Astrocyte (in vitro differentiated cells and primary cell): ENCODE data around the gene EPN3.

Experiments used
- EZH2 ChIP-seq: IDR thresholded peaks from 2 replicates; pipeline ENCODE4 v1.6.1; 2012; ENCODE audit warnings: mild to moderate bottlenecking, low read length, inconsistent platforms; ENCODE audit not compliant: insufficient read depth
- TF ChIP-seq, protein P1 (sequence below): IDR thresholded peaks from 2 replicates; pipeline ENCODE4 v1.5.1; 2011; ENCODE audit warnings: low read depth, mild to moderate bottlenecking, inconsistent platforms, low read length, moderate library complexity; ENCODE audit not compliant: insufficient read depth

GRCh38 chr17:50585346-50585745 lies 52.8 kb downstream of the EPN3 start:
- TF ChIP-seq, protein P1, sequence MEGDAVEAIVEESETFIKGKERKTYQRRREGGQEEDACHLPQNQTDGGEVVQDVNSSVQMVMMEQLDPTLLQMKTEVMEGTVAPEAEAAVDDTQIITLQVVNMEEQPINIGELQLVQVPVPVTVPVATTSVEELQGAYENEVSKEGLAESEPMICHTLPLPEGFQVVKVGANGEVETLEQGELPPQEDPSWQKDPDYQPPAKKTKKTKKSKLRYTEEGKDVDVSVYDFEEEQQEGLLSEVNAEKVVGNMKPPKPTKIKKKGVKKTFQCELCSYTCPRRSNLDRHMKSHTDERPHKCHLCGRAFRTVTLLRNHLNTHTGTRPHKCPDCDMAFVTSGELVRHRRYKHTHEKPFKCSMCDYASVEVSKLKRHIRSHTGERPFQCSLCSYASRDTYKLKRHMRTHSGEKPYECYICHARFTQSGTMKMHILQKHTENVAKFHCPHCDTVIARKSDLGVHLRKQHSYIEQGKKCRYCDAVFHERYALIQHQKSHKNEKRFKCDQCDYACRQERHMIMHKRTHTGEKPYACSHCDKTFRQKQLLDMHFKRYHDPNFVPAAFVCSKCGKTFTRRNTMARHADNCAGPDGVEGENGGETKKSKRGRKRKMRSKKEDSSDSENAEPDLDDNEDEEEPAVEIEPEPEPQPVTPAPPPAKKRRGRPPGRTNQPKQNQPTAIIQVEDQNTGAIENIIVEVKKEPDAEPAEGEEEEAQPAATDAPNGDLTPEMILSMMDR: no peak
- TF ChIP-seq EZH2: no peak
